Mucosa of rectum (tissue), 2 donors: ENCODE data around the gene ETV7.
"Not testable (repeated sequence)": the region's sequence is repeated elsewhere in the genome, so short reads cannot be mapped to it uniquely, and the experiment has no call there.

Experiments used
- H3K27ac ChIP-seq, 2 donors: one replicate each; pipeline ENCODE4 v1.7.0; 2013; ENCODE audit warnings: inconsistent platforms in 2 of 2, low read depth in 2 of 2, low read length in 2 of 2
- H3K27me3 ChIP-seq, 2 donors: one replicate each; pipeline ENCODE4 v1.7.0; 2013; ENCODE audit warnings: low read length in 2 of 2; ENCODE audit not compliant: control insufficient read depth in 2 of 2, insufficient read depth in 2 of 2
- H3K36me3 ChIP-seq, 2 donors: one replicate each; pipeline ENCODE4 v1.7.0; 2013; ENCODE audit warnings: low read length in 2 of 2; ENCODE audit not compliant: control insufficient read depth in 2 of 2, insufficient read depth in 2 of 2
- H3K4me1 ChIP-seq, 2 donors: one replicate each; pipeline ENCODE4 v1.7.0; 2013; ENCODE audit warnings: low read length in 2 of 2, mild to moderate bottlenecking in 1 of 2; ENCODE audit not compliant: control insufficient read depth in 2 of 2, insufficient read depth in 2 of 2
- H3K4me3 ChIP-seq, 2 donors: one replicate each; pipeline ENCODE4 v1.7.0; 2013; ENCODE audit warnings: low read length in 2 of 2
- H3K9ac ChIP-seq, 2 donors: one replicate each; pipeline ENCODE4 v1.7.0; 2013; ENCODE audit warnings: low read length in 2 of 2, low read depth in 1 of 2, mild to moderate bottlenecking in 1 of 2
- H3K9me3 ChIP-seq, 2 donors: one replicate each; pipeline ENCODE4 v1.7.0; 2013; ENCODE audit warnings: low read length in 2 of 2; ENCODE audit not compliant: control insufficient read depth in 2 of 2
- donor health status: healthy.
- donor health status: Normal muscosa, but diverticular disease.

Gene ETV7

GRCh38 chr6:36364669-36365479 is 22.6 kb downstream of the ETV7 start:
- Histone ChIP-seq H3K4me1 (peaks cover 0 to 2% of the 10 kb centered on the region in 2 donors), H3K27ac (no peak overlapping the region), H3K27me3 (no peaks in the 10 kb centered on the region), H3K9ac (no peak overlapping the region), H3K36me3 (no peaks in the 10 kb centered on the region), H3K9me3 (no peaks in the 10 kb centered on the region), H3K4me3 (no peak overlapping the region)

- not testable (repeated sequence) for H3K9me3 ChIP-seq, H3K36me3 ChIP-seq, H3K4me3 ChIP-seq, H3K27ac ChIP-seq, H3K4me1 ChIP-seq, H3K9ac ChIP-seq, H3K27me3 ChIP-seq
These were observed 23.3 kb downstream of the ETV7 start for GRCh38 chr6:36364061-36364635.

- not testable (repeated sequence) for H3K27me3 ChIP-seq, H3K9me3 ChIP-seq, H3K4me1 ChIP-seq, H3K9ac ChIP-seq, H3K36me3 ChIP-seq, H3K27ac ChIP-seq, H3K4me3 ChIP-seq
These were observed 24.1 kb downstream of the ETV7 start for GRCh38 chr6:36363371-36363752.

GRCh38 chr6:36362551-36363370 is 24.7 kb downstream of the ETV7 start:
- Histone ChIP-seq H3K9ac (no peak overlapping the region), H3K9me3 (no peaks in the 10 kb centered on the region), H3K4me1 (peaks cover 0 to 2% of the 10 kb centered on the region in 2 donors), H3K36me3 (no peaks in the 10 kb centered on the region), H3K27me3 (no peaks in the 10 kb centered on the region), H3K4me3 (no peak overlapping the region), H3K27ac (no peak overlapping the region)

- no peak overlapping the region for H3K4me3 ChIP-seq
- H3K4me1 ChIP-seq: peaks cover 0 to 2% of the 10 kb centered on the region in 2 donors
These were observed 26.4 kb downstream of the ETV7 start for GRCh38 chr6:36361071-36361470.

GRCh38 chr6:36360241-36361054 is 27.0 kb downstream of the ETV7 start:
- H3K4me3 ChIP-seq: no peak overlapping the region

More at GRCh38 chr6:36361071-36361470, 26.4 kb downstream of the ETV7 start:
- no peaks in the 10 kb centered on the region for H3K36me3 ChIP-seq
- no peak overlapping the region for H3K9ac ChIP-seq
- no peaks in the 10 kb centered on the region for H3K27me3 ChIP-seq
- H3K27ac ChIP-seq: no peak overlapping the region
- H3K9me3 ChIP-seq: no peaks in the 10 kb centered on the region

GRCh38 chr6:36358226-36358915 is 29.1 kb downstream of the ETV7 start:
- Histone ChIP-seq H3K9me3 (no peaks in the 10 kb centered on the region), H3K27ac (no peak overlapping the region), H3K36me3 (no peaks in the 10 kb centered on the region), H3K4me1 (peaks cover 0 to 2% of the 10 kb centered on the region in 2 donors), H3K9ac (no peak overlapping the region), H3K4me3 (no peak overlapping the region), H3K27me3 (no peaks in the 10 kb centered on the region)

More at GRCh38 chr6:36360241-36361054, 27.0 kb downstream of the ETV7 start:
- peaks cover 0 to 2% of the 10 kb centered on the region in 2 donors for H3K4me1 ChIP-seq
- no peaks in the 10 kb centered on the region for H3K36me3 ChIP-seq
- H3K27me3 ChIP-seq: no peaks in the 10 kb centered on the region
- no peak overlapping the region for H3K27ac ChIP-seq
- H3K9me3 ChIP-seq: no peaks in the 10 kb centered on the region
- H3K9ac ChIP-seq: no peak overlapping the region

GRCh38 chr6:36357872-36358225 is 29.6 kb downstream of the ETV7 start:
- Histone ChIP-seq H3K27ac (no peak overlapping the region), H3K9ac (no peak overlapping the region), H3K4me1 (peaks cover 0 to 2% of the 10 kb centered on the region in 2 donors), H3K27me3 (no peaks in the 10 kb centered on the region), H3K4me3 (no peak overlapping the region), H3K36me3 (no peaks in the 10 kb centered on the region), H3K9me3 (no peaks in the 10 kb centered on the region)

GRCh38 chr6:36355819-36356218 is 31.6 kb downstream of the ETV7 start:
- Histone ChIP-seq H3K9ac (no peak overlapping the region), H3K4me3 (no peak overlapping the region), H3K27ac (no peak overlapping the region), H3K27me3 (no peaks in the 10 kb centered on the region), H3K36me3 (no peaks in the 10 kb centered on the region), H3K4me1 (peaks cover 0 to 2% of the 10 kb centered on the region in 2 donors), H3K9me3 (no peaks in the 10 kb centered on the region)
